NCI-H1105 treated with DMSO at 0.1 percent for 48 hours (cell line): ENCODE results near the gene KRTAP5-10.
"Not testable (repeated sequence)": the region's sequence is repeated elsewhere in the genome, so short reads cannot be mapped to it uniquely, and the experiment has no call there.

Source experiments
- DNase-seq: peaks from one replicate; lab custom pipeline; 2025; lab: John Stamatoyannopoulos, UW

Gene KRTAP5-10

DNA sequence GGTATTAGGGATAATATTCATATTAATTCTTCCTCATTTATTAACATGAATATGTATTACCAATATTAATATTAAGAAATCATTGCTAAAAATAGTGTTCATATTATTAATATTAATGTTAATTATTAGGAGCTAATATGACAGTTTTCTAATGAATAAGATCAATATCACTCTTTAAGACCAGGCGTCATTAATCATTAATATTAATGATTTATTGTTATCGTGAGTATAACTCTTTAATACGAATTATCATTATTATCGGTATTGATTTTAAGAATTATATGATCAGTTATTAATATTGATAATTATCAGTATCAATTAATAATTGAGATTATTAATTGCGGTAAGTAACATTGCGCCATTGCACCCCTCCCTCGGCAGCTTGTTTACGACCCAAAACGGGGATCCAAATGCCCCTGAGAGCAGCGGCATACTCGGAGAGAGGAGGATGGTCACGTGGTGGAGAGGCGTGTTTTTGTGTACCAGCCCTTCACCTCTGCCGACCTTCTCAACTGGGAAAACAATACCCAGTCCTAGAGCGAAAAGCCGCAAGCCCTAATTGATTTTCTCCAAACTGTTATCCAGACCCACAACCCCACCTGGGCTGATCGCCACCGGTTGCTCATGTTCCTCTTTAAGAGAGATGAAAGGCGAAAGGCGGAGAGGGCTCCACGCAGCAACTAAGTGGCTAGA is 46.0 kb downstream of the KRTAP5-10 start:
- DNase-seq = not testable (repeated sequence)

GRCh38 chr11:71613931-71614330 is 48.6 kb downstream of the KRTAP5-10 start:
- not testable (repeated sequence) for DNase-seq

DNA sequence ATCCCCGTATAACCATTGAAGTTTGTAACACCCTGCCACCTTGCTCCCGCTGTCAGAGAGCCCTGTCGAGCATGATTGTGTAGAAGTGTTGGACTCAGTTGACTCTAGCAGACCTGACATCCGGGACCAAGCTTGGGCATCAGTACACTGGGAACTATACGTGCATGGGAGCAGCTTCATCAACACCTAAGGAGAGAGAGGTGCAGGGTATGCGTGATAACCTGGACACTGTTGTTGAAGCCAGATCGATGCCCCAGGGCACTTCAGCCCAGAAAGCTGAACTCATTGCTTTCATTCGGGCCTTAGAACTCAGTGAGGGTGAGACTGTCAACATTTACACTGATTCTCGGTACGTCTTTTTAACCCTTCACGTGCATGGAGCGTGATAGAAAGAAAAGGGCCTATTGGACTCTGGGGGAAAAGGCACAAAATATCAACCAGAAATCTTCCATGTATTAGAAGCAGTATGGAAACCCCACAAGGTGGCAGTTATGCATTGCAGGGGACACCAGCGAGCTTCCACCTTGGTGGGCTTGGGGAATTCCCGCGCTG is 49.1 kb downstream of the KRTAP5-10 start:
- DNase-seq = not testable (repeated sequence)

GRCh38 chr11:71615003-71615402 is 49.6 kb downstream of the KRTAP5-10 start:
- DNase-seq = not testable (repeated sequence)
